Nucleus accumbens (tissue), 56 donors: ENCODE measurements around the gene PCLO.
"Not testable (repeated sequence)": the region's sequence is repeated elsewhere in the genome, so short reads cannot be mapped to it uniquely, and the experiment has no call there.

ENCODE experiments used
- DNase-seq, 56 donors: peaks; one replicate each; lab custom pipeline; 2025; lab: John Stamatoyannopoulos, UW

PCLO gene

DNA sequence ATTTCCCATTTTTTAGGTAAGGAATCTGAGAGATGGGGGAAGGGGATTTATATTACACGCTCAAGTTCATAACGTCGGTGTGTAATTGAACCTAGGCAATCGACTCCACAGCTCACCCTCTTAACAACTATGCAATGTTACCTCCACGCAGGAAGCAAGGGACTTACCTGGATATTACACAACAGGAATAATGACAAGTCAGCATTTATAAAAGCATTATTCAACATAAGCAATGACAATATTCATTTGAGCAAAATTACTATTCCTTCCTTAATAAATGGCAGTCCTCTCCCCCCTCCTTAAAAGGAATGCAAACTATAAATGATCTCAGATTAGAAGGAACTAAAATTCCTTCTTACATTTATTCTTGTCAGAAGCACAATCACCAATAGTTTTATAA lies 104.0 kb downstream of the PCLO start:
- no peak for DNase-seq

DNA sequence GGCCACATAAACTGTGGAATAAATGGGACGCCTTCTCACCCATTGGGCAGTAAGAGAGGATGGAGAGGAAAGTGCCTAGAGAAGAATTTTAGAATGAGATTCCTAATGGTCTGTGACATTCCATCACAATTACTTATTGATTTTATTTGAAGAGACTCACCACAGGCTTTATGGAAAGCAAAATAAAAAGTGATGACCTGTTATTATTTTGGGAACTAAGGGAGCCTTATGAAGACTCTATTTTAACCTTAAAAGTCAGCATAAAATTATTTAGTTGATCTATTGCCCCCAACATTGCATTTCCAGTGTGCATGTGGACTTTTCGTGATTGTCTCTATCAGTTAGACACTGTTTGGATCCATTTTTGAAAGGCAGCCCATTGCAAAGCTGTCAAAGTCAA lies 107.5 kb downstream of the PCLO start:
- no peak for DNase-seq

DNA sequence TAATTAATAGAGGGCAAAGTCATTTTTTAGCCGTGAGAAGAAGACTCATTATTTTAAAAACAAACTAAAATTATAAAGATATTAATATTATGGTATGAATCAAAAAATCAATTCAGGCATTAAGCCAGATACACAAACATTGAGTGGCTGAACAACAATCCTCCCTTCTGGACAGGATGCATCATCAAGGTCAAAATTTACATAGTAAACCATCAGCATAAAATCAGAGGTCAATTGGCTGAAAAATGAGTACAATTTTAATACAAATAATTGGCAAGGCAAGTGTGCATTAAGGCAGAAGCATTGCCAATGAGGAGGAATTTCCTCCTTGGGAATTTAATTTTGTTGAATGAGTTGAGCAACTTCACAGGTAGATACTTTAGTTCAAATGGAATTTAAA lies 108.2 kb downstream of the PCLO start:
- no peak for DNase-seq

DNA sequence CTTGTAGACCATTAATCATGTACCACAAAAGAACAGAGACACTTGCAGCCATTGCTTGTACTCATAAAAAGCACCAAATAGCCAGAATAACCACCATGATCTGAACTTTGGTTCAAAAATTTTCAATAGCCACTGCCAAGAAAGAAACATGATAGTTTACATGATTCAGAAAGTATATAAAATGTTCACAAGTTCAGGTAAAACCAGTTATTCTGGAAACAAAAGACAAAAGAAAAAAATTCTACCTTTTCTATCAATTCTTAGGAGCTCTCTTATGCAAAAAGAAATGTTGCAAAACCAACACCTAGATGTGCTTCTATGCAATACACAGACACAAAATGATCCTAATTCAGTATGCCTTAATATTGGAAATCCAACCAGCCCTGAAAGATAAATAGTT lies 108.7 kb downstream of the PCLO start:
- no peak for DNase-seq

DNA sequence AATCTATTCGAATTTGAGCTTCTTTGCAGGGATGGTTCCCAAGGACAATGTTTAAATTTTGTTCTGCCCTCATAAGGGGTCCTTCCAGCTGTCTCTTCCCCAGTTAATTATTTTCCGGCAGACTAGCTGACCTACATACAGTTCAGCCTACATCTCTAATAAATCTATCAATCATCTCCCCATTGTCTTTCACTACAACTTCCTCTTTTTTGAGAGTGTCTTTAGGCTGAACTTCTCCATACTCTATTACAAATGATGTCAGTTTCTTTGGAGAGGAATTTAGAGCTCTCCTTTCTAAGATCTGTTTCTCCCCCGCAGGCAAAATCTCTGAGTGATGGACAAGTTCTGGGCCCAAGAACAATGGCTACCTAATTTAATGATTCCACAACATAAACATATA lies 122.2 kb downstream of the PCLO start:
- no peak for DNase-seq

DNA sequence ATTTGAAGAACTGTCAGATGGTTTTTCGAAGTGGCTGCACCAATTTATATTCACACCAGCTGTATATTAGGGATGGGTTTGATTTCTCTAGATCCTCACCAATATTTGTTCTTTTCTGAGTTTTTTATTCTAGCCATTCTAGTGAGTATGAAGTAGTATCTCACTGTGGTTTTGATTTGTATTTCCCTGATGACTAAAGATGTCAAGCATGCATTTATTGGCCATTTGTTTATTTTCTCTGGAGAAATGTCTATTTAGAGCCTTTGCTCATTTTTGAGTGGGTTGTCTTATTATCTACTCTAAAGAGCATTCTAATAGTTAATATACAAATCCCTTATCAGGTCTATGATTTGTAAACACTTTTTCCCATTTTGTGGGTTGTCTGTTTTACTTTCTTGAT lies 123.9 kb downstream of the PCLO start:
- no peak for DNase-seq

DNA sequence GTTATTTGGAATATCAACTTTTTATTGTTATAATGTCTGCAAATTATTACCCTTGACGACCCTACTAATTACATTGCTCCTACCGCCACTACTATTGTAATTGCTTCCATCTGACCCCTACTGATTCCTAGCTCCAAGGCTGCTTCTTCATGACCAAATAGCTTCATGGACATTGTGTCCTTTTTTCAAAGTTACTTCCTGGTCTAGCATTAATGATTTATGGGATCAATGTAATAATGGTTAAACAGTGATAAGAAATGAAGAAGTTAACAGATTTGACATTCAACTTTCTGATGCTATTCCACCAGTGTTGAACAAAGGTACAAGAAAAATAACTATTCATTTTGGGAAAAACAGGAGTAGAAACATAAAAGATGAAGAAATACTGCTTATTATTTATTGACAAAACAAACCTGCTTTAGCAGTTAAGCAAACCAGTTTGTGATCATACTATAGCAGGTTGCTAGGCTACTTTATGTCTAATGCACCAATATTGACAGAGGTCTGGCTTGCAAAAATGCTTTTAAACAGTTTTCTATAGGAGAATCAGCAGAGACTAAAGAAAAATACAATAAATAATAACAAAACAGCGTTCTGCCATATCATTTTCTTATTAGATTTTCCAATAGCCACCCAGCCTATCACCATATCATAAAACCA lies 125.8 kb downstream of the PCLO start:
- DNase-seq, result no peak

DNA sequence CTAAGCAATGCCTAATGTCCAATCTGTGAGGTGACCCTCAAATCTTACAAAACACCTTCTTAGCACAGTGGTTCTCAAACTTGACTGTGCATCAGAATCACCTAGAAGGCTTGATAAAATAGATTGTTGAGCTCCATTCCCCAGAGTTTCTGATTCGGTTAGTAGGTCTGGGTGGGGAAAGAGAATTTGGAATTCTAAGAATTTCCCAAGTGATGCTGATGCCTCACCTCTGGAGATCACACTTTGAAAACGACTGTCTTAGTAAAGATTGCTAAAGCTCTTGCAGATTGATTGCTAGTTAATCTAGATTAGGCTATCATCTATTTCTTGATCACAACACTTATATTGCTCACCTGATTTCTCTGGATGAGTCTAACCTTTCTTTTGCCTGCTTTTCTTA lies 126.6 kb downstream of the PCLO start:
- DNase-seq, result no peak

DNA sequence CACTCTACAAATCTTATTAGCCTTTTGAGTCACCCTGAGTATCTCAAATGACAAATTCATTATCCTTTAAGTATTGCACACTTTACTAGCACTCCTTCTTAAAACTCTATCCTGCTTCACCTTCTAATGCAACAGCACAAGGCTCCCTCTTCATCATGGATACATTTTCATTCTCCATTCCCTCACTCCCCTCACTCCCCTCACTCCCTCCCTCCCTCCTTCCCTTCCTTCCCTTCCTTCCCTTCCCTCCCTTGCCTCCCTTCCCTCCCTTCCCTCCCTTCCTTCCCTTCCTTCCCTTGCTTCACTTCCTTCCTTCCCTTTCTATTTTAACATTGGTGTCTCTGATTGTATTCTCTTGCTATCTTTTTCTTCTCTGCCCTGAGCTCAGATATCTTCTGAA lies 130.5 kb downstream of the PCLO start:
- no peak for DNase-seq

DNA sequence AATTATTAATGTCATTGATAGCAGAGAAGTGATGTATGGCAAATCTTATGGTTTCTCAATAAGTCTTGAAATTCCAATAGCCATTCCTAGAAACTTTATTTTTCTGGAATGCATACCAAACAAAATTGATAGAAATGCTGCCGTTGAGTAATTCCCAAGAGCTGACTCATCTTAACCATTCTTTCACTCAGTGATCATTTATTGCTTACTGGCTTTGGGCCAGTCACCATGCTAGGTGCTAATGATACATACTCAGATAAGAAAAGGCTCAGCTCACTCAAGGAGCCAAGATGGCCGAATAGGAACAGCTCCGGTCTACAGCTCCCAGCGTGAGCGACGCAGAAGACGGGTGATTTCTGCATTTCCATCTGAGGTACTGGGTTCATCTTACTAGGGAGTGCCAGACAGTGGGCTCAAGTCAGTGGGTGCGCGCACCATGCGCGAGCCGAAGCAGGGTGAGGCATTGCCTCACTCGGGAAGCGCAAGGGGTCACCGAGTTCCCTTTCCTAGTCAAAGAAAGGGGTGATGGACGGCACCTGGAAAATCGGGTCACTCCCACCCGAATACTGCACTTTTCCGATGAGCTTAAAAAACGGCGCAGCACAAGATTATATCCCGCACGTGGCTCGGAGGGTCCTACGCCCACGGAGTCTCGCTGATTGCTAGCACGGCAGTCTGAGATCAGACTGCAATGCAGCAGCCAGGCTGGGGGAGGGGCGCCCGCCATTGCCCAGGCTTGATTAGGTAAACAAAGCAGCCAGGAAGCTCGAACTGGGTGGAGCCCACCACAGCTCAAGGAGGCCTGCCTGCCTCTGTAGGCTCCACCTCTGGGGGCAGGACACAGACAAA lies 138.6 kb downstream of the PCLO start:
- not testable (repeated sequence) for DNase-seq

DNA sequence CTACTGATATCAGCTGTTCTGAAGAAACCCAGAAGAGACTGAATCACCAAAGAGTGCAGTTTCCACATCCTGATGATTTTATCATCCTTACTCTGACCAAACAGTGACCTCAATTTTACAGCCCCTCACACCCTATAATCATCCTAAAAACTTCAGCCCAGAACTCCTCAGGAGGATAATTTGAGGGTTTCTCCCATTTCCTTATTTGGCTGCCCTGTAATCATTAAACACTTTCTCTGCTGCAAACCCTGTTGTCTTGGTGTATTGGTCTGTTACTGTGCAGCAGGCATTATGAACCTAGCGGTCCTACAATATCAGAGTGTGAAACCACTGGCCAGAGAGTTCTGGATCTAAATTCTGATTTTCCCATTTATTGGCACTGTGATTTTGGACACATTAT lies 141.7 kb downstream of the PCLO start:
- DNase-seq, result no peak

DNA sequence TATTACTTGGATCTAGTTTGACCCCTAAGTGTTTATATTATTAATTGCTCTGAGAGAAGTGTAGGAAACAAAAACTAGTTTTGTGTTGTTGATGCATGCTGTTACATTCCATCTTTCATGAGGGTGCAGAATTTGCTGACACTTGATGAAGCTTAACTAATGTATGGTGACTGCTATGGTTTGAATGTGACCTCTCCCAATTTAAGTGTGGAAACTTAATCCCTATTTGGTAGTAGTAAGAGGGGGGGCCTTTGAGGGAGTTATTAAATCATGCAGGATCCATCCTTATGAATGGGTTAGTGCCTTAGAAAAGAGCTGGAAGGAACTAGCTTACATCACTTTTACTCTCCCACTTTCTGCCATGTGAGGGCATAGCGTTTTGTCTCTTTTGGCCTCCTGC lies 142.5 kb downstream of the PCLO start:
- DNase-seq, result no peak

DNA sequence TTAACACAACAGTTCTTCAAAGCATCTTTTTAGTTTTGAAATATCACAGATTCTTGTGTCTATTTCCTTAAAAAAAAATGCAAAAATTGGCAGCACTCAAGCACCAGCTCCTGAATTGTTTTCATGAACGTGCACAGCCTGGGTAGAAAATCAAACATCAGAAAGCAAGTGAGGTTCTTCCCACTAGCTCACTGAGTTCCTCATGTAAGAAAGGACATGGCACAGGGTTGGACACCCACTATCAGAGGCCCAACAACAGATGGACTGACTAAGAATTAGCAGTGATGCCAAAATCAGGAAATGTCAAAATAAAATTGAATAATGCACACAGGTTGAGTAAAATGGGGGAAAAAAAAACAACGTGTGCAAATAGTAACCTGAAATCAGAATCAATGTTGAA lies 146.8 kb downstream of the PCLO start:
- DNase-seq, result no peak

DNA sequence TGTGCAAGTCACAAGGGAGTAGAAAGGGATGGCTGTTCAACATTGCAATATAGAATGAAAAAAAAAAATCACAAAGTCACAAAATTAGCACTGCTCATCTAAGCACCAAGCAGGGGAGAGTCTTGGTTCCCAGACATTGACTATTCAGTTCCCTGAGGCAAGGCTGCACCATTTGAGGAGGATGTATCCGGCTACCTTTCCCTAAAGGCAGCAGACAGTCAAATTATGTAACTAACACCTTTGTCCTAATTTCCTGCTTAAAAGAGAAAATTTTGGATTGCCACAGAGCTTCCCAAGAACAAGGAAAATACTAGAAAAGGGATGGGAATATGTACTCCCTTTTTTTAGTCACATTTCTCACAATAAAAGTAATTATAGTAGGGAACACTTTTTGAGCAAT lies 148.1 kb downstream of the PCLO start:
- DNase-seq, result no peak

DNA sequence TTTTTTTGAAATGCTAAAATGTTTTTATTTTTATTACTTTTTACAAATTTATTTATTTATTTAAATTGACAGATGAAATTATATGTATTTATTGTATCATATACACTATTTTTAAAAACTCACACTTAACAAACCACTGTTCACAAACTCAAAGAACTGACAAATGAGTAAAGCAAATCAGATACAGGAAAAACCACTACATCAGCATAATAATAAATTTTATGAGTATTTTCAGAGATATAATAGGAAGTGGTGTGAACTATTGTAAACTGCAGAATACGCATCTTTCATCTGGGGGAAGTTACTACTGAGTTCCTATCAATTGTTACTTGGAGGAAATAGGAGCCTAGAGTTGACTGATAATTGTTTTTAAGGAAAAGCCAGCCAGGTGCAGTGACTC lies 150.7 kb downstream of the PCLO start:
- no peak for DNase-seq

DNA sequence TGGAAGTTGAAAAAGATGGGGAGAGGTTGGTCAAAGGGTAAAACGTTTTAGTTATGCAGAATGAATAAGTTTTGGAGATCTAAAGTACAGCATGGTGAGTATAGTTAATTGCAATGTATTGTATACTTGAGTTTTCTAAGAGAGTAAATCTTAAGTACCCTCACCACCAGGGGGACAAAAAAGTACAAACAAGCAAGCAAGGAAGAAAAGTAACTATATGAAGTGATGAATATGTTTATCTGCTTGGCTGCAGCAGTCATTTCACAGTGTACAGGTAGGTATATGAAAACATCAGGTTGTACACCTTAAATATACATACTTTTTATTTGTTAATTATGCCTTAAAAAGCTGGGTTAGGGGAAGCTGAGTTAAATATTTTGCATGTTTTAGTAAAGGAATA lies 157.3 kb downstream of the PCLO start:
- no peak for DNase-seq

DNA sequence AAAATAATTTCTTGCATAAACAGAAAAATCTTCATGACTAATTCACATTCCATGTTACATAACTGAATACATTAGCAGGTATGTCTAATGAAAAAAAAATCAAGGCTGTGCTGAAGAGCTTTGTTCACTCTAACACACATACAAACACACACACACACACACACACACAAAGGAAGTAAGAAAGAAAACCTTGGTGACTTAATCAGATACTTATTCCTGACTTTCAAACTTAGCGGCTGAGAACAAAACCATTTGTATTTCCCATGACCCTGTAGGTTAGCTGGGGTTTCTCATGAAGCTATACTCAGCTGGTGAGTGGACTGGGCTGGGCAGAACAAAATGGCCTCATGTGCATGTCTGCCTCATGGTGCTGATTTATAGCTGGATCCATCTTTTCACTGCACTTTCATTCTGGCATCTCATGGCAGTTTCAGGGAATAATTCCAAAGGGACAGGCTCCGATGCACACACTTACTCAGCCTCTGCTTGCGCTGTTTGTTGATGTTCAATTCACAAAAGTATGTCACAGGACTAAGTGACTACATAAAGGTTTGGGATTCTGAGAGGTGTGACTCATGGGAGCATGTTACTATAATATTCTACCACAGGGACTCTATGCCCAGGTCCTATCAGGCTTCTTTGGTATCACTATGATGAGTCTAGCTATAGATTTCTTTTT lies 161.2 kb downstream of the PCLO start:
- no peak for DNase-seq

DNA sequence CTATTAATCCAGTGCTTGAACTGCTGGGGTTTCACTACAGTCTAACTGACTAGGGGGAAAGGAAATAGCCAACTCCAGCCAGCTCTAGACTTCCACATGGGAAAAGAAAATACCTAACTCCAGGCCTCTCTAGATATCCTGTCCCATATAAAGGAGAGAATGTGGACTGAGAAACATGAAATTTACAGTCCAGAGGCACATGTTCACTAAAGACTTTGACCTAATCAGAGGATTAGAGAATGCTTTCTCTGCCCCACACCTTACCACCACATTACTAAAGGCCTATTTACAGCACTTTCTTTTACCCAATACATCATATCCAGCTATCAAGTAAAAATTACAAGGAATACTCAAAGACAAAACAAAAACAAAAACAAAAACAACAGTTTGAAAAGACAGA lies 164.2 kb downstream of the PCLO start:
- no peak for DNase-seq

DNA sequence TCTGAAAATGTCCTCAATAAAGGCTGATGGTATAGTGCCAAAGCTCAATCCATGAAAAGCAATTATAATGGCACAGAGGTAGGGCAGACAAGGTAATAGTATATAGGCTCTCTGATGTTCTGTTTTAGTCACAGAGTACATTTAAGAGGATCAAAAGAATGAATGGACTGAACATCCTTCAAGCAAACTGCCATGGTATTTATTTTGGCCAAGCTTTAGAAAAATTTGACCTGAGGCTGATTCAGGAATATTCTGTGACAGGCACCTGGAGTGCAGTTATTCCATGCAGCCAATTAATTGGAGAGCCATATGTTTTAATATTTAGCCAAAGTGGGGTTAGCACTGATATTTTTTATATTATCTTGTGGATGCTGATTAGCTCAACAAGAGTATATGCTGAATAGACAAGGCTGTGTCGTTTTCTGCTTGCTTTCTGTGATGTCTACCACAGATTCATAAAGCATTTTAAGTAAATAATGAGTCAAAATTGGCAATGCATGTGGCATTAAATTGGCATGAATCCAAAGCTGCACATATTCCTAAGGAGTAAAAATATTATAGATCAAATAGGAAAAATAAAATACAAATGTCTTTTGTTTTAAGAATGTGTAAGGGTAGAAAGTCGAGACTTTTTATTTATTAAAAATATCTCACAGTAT lies 177.4 kb downstream of the PCLO start:
- no peak for DNase-seq

DNA sequence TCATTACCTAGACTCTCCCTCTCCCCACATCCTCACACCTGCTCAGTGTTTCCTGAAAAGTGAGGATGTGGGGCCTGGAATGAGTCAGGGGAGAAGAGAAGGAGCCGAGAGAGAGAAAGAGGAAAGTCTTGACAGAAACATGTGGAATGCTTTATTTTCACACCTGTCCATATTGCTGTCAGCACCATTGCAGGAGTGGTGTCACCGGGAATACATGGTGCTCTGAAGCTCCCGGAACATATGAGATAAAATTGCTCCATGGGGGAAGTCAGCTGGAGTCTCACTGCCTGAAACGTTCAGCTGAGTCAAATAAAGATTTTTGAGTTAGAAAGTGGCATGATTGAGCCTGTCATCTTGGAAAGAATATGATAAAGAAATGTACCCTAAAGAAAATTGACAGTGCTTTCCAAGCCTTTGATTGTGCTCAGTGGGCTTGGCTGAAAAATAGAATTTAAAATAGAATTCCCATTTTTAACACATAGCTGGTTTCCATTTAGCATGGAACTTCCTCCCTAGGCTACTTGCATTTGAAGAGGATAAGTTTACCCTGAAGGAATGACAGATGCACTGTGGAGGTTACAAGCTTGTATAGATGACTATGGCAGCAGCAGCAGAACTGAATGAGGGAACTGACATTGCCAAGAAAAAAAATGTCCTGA lies 182.4 kb downstream of the PCLO start:
- no peak for DNase-seq
